H1 (cell line): ENCODE results near the gene GRIA4. TPM values are rescaled to one million over a fixed set of nuclear protein-coding genes. Genes with fewer than 3 reads are reported as not detected.

Experiments used
- CTCF ChIA-PET: fragments of 300-600 bp; sonication (Branson Sonifier 250); formaldehyde crosslinking; loops from one replicate; lab custom pipeline; 2021; ENCODE audit not compliant: partially characterized antibody; lab: Charles Lee
- POLR2A ChIA-PET: fragments of 300-600 bp; sonication (Branson Sonifier 250); formaldehyde crosslinking; loops from one replicate; lab custom pipeline; 2021; ENCODE audit warnings: inconsistent platforms; ENCODE audit not compliant: partially characterized antibody; lab: Charles Lee
- DNase-seq, 2 experiments: peaks; one replicate each; pipeline versions ENCODE4 v3.0.0 to v3.0.0-alpha.2; 2010 to 2022; ENCODE audit warnings: low spot score in 2 of 2, low read depth in 1 of 2, mixed read lengths in 1 of 2
- FAIRE-seq: peaks from 2 replicates; lab custom pipeline; 2011; peaks lifted over from hg19 to GRCh38; lab: Jason Lieb, UNC
- H2AFZ ChIP-seq: 2 replicates; pipeline ENCODE4 v1.8.1; 2012; ENCODE audit warnings: low read length, inconsistent platforms
- H2AK5ac ChIP-seq: 2 replicates; pipeline ENCODE4 v1.6.1; 2013; ENCODE audit warnings: low read depth, low read length
- H2BK120ac ChIP-seq: replicated peaks from 2 replicates; pipeline ENCODE3; 2013; ENCODE audit warnings: low read depth, low read length, inconsistent platforms
- H2BK12ac ChIP-seq: 2 replicates; pipeline ENCODE4 v1.6.1; 2013; ENCODE audit warnings: low read depth, low read length
- H2BK15ac ChIP-seq: 2 replicates; pipeline ENCODE4 v1.6.1; 2013; ENCODE audit warnings: low read length
- H2BK20ac ChIP-seq: 2 replicates; pipeline ENCODE4 v1.6.1; 2013; ENCODE audit warnings: low read length
- H2BK5ac ChIP-seq: 2 replicates; pipeline ENCODE4 v1.6.1; 2013; ENCODE audit warnings: low read depth, low read length
- H3K14ac ChIP-seq: 2 replicates; pipeline ENCODE4 v1.6.1; 2013; ENCODE audit warnings: inconsistent platforms; ENCODE audit not compliant: insufficient read length
- H3K18ac ChIP-seq: 2 replicates; pipeline ENCODE4 v1.6.1; 2013; ENCODE audit warnings: low read length; ENCODE audit errors: extremely low read depth
- H3K23ac ChIP-seq: 2 replicates; pipeline ENCODE4 v1.6.1; 2013; ENCODE audit warnings: inconsistent platforms; ENCODE audit not compliant: insufficient read length
- H3K23me2 ChIP-seq: 2 replicates; pipeline ENCODE4 v1.6.1; 2013; ENCODE audit warnings: low read depth, low read length
- H3K27ac ChIP-seq: 2 replicates; pipeline ENCODE4 v1.6.1; 2011; ENCODE audit warnings: low read depth, low read length, inconsistent platforms
- H3K27me3 ChIP-seq, 4 experiments: replicated peaks in 1 of 4; 1 replicate in 1 of 4; 2 replicates in 3 of 4; pipeline versions ENCODE4 v1.6.1 to v1.8.1; 2011 to 2013; ENCODE audit warnings: low read length in 3 of 4, mild to moderate bottlenecking in 3 of 4, inconsistent platforms in 2 of 4, mixed read lengths in 2 of 4, moderate library complexity in 1 of 4; ENCODE audit not compliant: control insufficient read depth in 3 of 4, insufficient read depth in 3 of 4; ENCODE audit errors: extremely low read depth in 1 of 4
- H3K36me3 ChIP-seq, 4 experiments: 2 replicates each; pipeline versions ENCODE4 v1.6.1 to v1.8.1; 2011 to 2013; ENCODE audit warnings: mild to moderate bottlenecking in 4 of 4, low read length in 3 of 4, moderate library complexity in 2 of 4, control low read depth in 1 of 4, inconsistent platforms in 1 of 4; ENCODE audit not compliant: insufficient read depth in 4 of 4, control insufficient read depth in 2 of 4
- H3K4ac ChIP-seq: replicated peaks from 2 replicates; pipeline ENCODE3; 2013; ENCODE audit warnings: low read length, low read depth, mixed read lengths, inconsistent platforms; ENCODE audit not compliant: insufficient read length
- H3K4me1 ChIP-seq, 4 experiments: replicated peaks in 1 of 4; 1 replicate in 1 of 4; 2 replicates in 3 of 4; pipeline versions ENCODE4 v1.6.1 to v1.8.1; 2011 to 2013; ENCODE audit warnings: low read length in 3 of 4, inconsistent platforms in 2 of 4, mixed read lengths in 1 of 4; ENCODE audit not compliant: insufficient read depth in 4 of 4, control insufficient read depth in 3 of 4
- H3K4me2 ChIP-seq, 2 experiments: 2 replicates each; pipeline versions ENCODE4 v1.6.1 to v1.8.1; 2011 to 2013; ENCODE audit warnings: low read depth in 2 of 2, low read length in 2 of 2, control low read depth in 1 of 2, inconsistent platforms in 1 of 2, mild to moderate bottlenecking in 1 of 2; ENCODE audit not compliant: insufficient read depth in 1 of 2
- H3K4me3 ChIP-seq, 4 experiments: fragments of 200-600, 300-600 bp in 1 of 4; sonication (generic), shearing (Covaris generic), sonication (Bioruptor Twin) in 1 of 4; 2 replicates each; pipeline versions ENCODE4 v1.5.1 to v1.8.1; 2011 to 2016; ENCODE audit warnings: low read length in 4 of 4, low read depth in 3 of 4, control low read depth in 2 of 4, inconsistent platforms in 2 of 4, mild to moderate bottlenecking in 2 of 4, mixed read lengths in 1 of 4, moderate library complexity in 1 of 4; ENCODE audit not compliant: insufficient read depth in 2 of 4; ENCODE audit errors: extremely low read depth in 1 of 4
- H3K56ac ChIP-seq: replicated peaks from 2 replicates; pipeline ENCODE3; 2013; ENCODE audit warnings: low read depth, mild to moderate bottlenecking, mixed read lengths, low read length, inconsistent platforms; ENCODE audit not compliant: insufficient read length
- H3K79me1 ChIP-seq: 2 replicates; pipeline ENCODE4 v1.6.1; 2013; ENCODE audit warnings: low read depth, low read length, control low read depth
- H3K79me2 ChIP-seq, 2 experiments: 2 replicates each; pipeline versions ENCODE4 v1.6.1 to v1.8.1; 2012 to 2013; ENCODE audit warnings: low read length in 2 of 2, mild to moderate bottlenecking in 2 of 2, inconsistent platforms in 1 of 2; ENCODE audit not compliant: insufficient read depth in 2 of 2, control insufficient read depth in 1 of 2
- H3K9ac ChIP-seq, 4 experiments: replicated peaks in 1 of 4; 1 replicate in 1 of 4; 2 replicates in 3 of 4; pipeline versions ENCODE4 v1.6.1 to v1.8.1; 2011 to 2013; ENCODE audit warnings: low read depth in 3 of 4, low read length in 3 of 4, control low read depth in 2 of 4, mild to moderate bottlenecking in 2 of 4, moderate library complexity in 2 of 4, inconsistent platforms in 1 of 4; ENCODE audit errors: extremely low read depth in 1 of 4
- H3K9me3 ChIP-seq, 2 experiments: 2 replicates each; pipeline versions ENCODE4 v1.6.1 to v1.8.1; 2012 to 2013; ENCODE audit warnings: mild to moderate bottlenecking in 2 of 2, moderate library complexity in 2 of 2, control low read depth in 1 of 2, inconsistent platforms in 1 of 2, low read depth in 1 of 2, low read length in 1 of 2, mixed read lengths in 1 of 2; ENCODE audit not compliant: insufficient read depth in 2 of 2
- H4K20me1 ChIP-seq, 2 experiments: replicated peaks in 1 of 2; 2 replicates each; pipeline versions ENCODE3 to v1.8.1; 2011 to 2013; ENCODE audit warnings: inconsistent platforms in 2 of 2, low read length in 2 of 2, mild to moderate bottlenecking in 1 of 2; ENCODE audit not compliant: insufficient read depth in 2 of 2, control insufficient read depth in 1 of 2
- H4K5ac ChIP-seq: 2 replicates; pipeline ENCODE4 v1.6.1; 2013; ENCODE audit warnings: low read length, low read depth, mixed read lengths, inconsistent platforms; ENCODE audit not compliant: insufficient read length
- H4K8ac ChIP-seq: 2 replicates; pipeline ENCODE4 v1.8.0; 2013; ENCODE audit warnings: mild to moderate bottlenecking, moderate library complexity, low read length, inconsistent platforms; ENCODE audit not compliant: insufficient read depth; ENCODE audit errors: extremely low read depth
- H4K91ac ChIP-seq: replicated peaks from 2 replicates; pipeline ENCODE3; 2013; ENCODE audit warnings: low read length, mixed read lengths, inconsistent platforms; ENCODE audit not compliant: insufficient read length
- CBX5 ChIP-seq: fragments of 300-800, 300-1000 bp; sonication (generic); IDR thresholded peaks from 2 replicates; pipeline ENCODE4 v1.7.1; 2016; ENCODE audit warnings: antibody characterized with exemption, low read length, low read depth
- YY1 ChIP-seq: IDR thresholded peaks from 2 replicates; pipeline ENCODE4 v1.6.1; 2011; ENCODE audit warnings: low read depth, mild to moderate bottlenecking, low read length
- WGBS, 2 experiments: shearing (Covaris generic) in 1 of 2; methylation state at CpG; one replicate each; pipeline versions ENCODE4 v1.1.6 to v1.1.7; 2013 to 2015; ENCODE audit warnings: low lambda C conversion rate in 2 of 2, mixed read lengths in 2 of 2, inconsistent platforms in 1 of 2, low coverage in 1 of 2, missing lambda C conversion rate in 1 of 2; ENCODE audit not compliant: insufficient replicate concordance in 2 of 2, insufficient coverage in 1 of 2, insufficient read length in 1 of 2; ENCODE audit errors: extremely low coverage in 1 of 2, missing lambda C conversion rate in 1 of 2; 5-methylcytosine and 5-hydroxymethylcytosine counted together
- polyA plus RNA-seq, 7 experiments: library from polyadenylated mRNA; depleted of rRNA in 3 of 7; stranded (reverse) in 5 of 7; unstranded in 2 of 7; fragments of >200 nt in 5 of 7; fragments of 200-250 nt in 2 of 7; gene quantifications; 1 replicate in 5 of 7; 2 replicates in 1 of 7; 4 replicates in 1 of 7; pipeline versions ENCODE4 v1.2.1 to v1.2.3, GENCODE V29; 2011 to 2013; ENCODE audit warnings: missing spikeins in 2 of 7, mixed read lengths in 2 of 7
- total RNA-seq: library from RNA; stranded (reverse); fragmentation: NEBNext Ultra II Directional; extraction: Animal tissue kit (Norgen Biotek cat#: 25700); gene quantifications from 2 replicates; pipeline ENCODE4 v1.2.1, GENCODE V29; 2021

The GRIA4 gene
- total and polyA plus RNA-seq, 2 of the 8 experiments (the other 6 are each of a cell fraction or from before 2014, with no cell fraction given): 12.5 to 21.8 TPM

DNA sequence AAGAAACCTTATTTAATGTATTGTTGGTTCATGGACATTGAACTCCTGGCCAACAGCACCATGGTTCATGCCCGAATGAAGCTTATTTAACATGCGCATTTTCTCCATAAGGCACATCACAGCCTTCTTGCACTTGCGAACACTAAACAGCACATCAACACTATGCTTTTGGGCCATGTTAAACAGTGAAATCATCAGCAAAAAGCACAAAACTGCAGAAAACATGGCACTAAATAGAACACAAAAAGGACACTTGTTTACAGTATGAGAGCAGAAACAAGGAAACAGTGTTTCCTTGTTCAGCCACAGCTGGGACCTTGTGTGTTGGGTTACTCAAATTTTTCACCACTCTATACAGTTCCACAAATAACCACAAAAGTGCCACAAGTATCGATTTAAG lies 289.9 kb downstream of the GRIA4 start:
- no peaks in the 10 kb centered on the region for H3K9me3 ChIP-seq
- H4K20me1 ChIP-seq: no peaks in the 10 kb centered on the region
- H3K56ac ChIP-seq: no peak overlapping the region
- no peak overlapping the region for H4K91ac ChIP-seq
- H2BK120ac ChIP-seq: no peak overlapping the region
- H3K4me2 ChIP-seq: no peak overlapping the region
- H3K79me1 ChIP-seq: no peaks in the 10 kb centered on the region
- H3K4me3 ChIP-seq: no peak overlapping the region
- no peaks in the 10 kb centered on the region for H3K36me3 ChIP-seq
- 94% methylated on average over 4 of the region's 4 CpGs; no CpG with 5 or more reads in 1 of the 2 experiments for WGBS, 2 experiments
- no peaks in the 10 kb centered on the region; a peak in 1 of 7 replicates for H3K4me1 ChIP-seq
- CTCF ChIA-PET: no interaction called here
- H3K27ac ChIP-seq: no peak overlapping the region
- H2BK20ac ChIP-seq: no peak overlapping the region
- H3K9ac ChIP-seq: no peak overlapping the region
- FAIRE-seq (no peak), DNase-seq (no peak)
- no peak overlapping the region for H4K5ac ChIP-seq
- H2AFZ ChIP-seq: no peak overlapping the region
- H3K79me2 ChIP-seq: no peaks in the 10 kb centered on the region
- no peaks in the 10 kb centered on the region for H3K23me2 ChIP-seq
- H2BK15ac ChIP-seq: no peak overlapping the region
- no peak overlapping the region for H3K14ac ChIP-seq
- H3K18ac ChIP-seq: no peak overlapping the region
- H2BK5ac ChIP-seq: no peak overlapping the region
- no peak for TF ChIP-seq YY1
- TF ChIP-seq CBX5: no peak
- POLR2A ChIA-PET: no interaction called here
- no peak overlapping the region for H3K4ac ChIP-seq
- H2AK5ac ChIP-seq: no peak overlapping the region
- H3K27me3 ChIP-seq: no peaks in the 10 kb centered on the region
- no peak overlapping the region for H4K8ac ChIP-seq
- no peak overlapping the region for H2BK12ac ChIP-seq
- no peak overlapping the region for H3K23ac ChIP-seq
